ENCODE results near the gene KIAA0513.

- TF ChIP-seq ZNF639 (CRISPR knock-in tag; conservative IDR thresholded peaks at IDR 0.05) (no peak), FOXJ3 (CRISPR knock-in tag; IDR thresholded peaks at IDR 0.05; ENCODE audit: borderline replicate concordance) (no peak), SSRP1 (CRISPR knock-in tag; IDR thresholded peaks at IDR 0.05) (no peak), CTCF (CRISPR knock-in tag; IDR thresholded peaks at IDR 0.05) (no peak), IRX3 (CRISPR knock-in tag; IDR thresholded peaks at IDR 0.05; ENCODE audit: borderline replicate concordance, low read depth) (no peak), TSC22D2 (CRISPR knock-in tag; IDR thresholded peaks at IDR 0.05; ENCODE audit: borderline replicate concordance) (no peak), POLR2G (IDR thresholded peaks at IDR 0.05; ENCODE audit: low read depth, low read length) (no peak), FOSL1 (CRISPR knock-in tag; IDR thresholded peaks at IDR 0.05; ENCODE audit: borderline replicate concordance) (no peak), ZNF691 (CRISPR knock-in tag; IDR thresholded peaks at IDR 0.05; ENCODE audit: borderline replicate concordance, low read depth) (no peak), RBAK (CRISPR knock-in tag; IDR thresholded peaks at IDR 0.05) (no peak), REPIN1 (CRISPR knock-in tag; IDR thresholded peaks at IDR 0.05; ENCODE audit: borderline replicate concordance, low read depth) (no peak), EP300 (IDR thresholded peaks at IDR 0.05; ENCODE audit: low read depth in 2 of 2, low read length in 2 of 2) (no peak), EP300 (CRISPR knock-in tag; IDR thresholded peaks at IDR 0.05; ENCODE audit: borderline replicate concordance) (no peak), ZFP36 (IDR thresholded peaks at IDR 0.05; ENCODE audit: borderline replicate concordance, low read depth, low read length, partially characterized antibody) (no peak), TFAP4 (IDR thresholded peaks at IDR 0.05; ENCODE audit: borderline replicate concordance, low read depth) (no peak)
These were observed 24.9 kb downstream of the KIAA0513 start for GRCh38 chr16:85052536-85052935.

All from HepG2 (cell line).